ENCODE results near the gene GALNT17.

DNA sequence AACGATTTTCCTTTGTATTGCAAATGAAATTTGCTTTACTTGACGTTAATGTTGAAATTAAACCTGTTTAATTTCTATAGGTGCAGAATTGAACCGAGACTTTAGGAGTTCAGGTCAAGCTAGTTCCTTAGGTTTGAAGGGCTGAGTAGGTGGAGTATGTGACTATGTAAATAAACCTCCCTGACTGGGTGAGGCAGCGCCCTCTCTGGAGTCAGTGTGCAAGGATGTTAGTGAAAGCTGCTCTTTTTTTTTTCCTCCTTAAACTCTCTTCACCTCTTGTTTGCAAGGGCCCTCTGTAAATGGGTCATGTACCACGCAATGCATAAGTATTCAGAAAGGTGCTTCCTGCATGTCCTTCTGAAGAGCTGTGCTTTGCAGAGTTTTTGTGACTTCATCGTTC, 33.8 kb downstream of the GALNT17 start:
- TF ChIP-seq, protein P1, sequence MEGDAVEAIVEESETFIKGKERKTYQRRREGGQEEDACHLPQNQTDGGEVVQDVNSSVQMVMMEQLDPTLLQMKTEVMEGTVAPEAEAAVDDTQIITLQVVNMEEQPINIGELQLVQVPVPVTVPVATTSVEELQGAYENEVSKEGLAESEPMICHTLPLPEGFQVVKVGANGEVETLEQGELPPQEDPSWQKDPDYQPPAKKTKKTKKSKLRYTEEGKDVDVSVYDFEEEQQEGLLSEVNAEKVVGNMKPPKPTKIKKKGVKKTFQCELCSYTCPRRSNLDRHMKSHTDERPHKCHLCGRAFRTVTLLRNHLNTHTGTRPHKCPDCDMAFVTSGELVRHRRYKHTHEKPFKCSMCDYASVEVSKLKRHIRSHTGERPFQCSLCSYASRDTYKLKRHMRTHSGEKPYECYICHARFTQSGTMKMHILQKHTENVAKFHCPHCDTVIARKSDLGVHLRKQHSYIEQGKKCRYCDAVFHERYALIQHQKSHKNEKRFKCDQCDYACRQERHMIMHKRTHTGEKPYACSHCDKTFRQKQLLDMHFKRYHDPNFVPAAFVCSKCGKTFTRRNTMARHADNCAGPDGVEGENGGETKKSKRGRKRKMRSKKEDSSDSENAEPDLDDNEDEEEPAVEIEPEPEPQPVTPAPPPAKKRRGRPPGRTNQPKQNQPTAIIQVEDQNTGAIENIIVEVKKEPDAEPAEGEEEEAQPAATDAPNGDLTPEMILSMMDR (conservative IDR thresholded peaks at IDR 0.05; ENCODE audit: low read depth, low read length): no peak
- no peak for TF ChIP-seq EZH2 (IDR thresholded peaks at IDR 0.05; ENCODE audit: borderline replicate concordance, low read depth, low read length, poor library complexity, severe bottlenecking)

Measured in A673 (cell line).